Parathyroid adenoma (tissue), 2 donors: ENCODE measurements around the gene TMIGD3.
A peak's percentile ranks its signal among the peaks of the same experiment; 100 is the strongest.

Experiments used
- H2AFZ ChIP-seq: fragments of 300-600 bp; sonication (generic); one replicate; pipeline ENCODE4 v1.7.0; 2017; ENCODE audit warnings: antibody characterized with exemption, mild to moderate bottlenecking
- H3K27ac ChIP-seq: fragments of 300-600 bp; sonication (generic); one replicate; pipeline ENCODE4 v1.7.0; 2017
- H3K27me3 ChIP-seq: fragments of 300-600 bp; sonication (generic); one replicate; pipeline ENCODE4 v1.7.0; 2017; ENCODE audit warnings: low read length; ENCODE audit not compliant: control insufficient read depth, insufficient read depth
- H3K36me3 ChIP-seq: fragments of 300-600 bp; sonication (generic); one replicate; pipeline ENCODE4 v1.7.0; 2017; ENCODE audit warnings: low read length; ENCODE audit not compliant: control insufficient read depth, insufficient read depth
- H3K4me1 ChIP-seq: fragments of 300-600 bp; sonication (generic); one replicate; pipeline ENCODE4 v1.7.0; 2017; ENCODE audit warnings: control low read depth
- H3K4me2 ChIP-seq: fragments of 300-600 bp; sonication (generic); one replicate; pipeline ENCODE4 v1.7.0; 2017; ENCODE audit warnings: low read length
- H3K4me3 ChIP-seq: fragments of 300-600 bp; sonication (generic); one replicate; pipeline ENCODE4 v1.7.0; 2017; ENCODE audit warnings: low read depth, low read length
- H3K79me2 ChIP-seq: fragments of 300-600 bp; sonication (generic); one replicate; pipeline ENCODE4 v1.7.0; 2017; ENCODE audit warnings: control low read depth
- H3K9ac ChIP-seq: fragments of 300-600 bp; sonication (generic); one replicate; pipeline ENCODE4 v1.7.0; 2017; ENCODE audit warnings: mild to moderate bottlenecking
- H3K9me3 ChIP-seq: fragments of 300-600 bp; sonication (generic); one replicate; pipeline ENCODE4 v1.7.0; 2017; ENCODE audit warnings: low read length; ENCODE audit not compliant: control insufficient read depth
- TF ChIP-seq, protein P1 (sequence below): fragments of 300-600 bp; sonication (generic); IDR thresholded peaks from one replicate; pipeline ENCODE4 v1.7.0; 2017; ENCODE audit warnings: antibody characterized with exemption, mild to moderate bottlenecking
- donor health status: primary hyperparathyroidism.

Gene TMIGD3

GRCh38 chr1:111449703-111450017 lies 53.8 kb downstream of the TMIGD3 start:
- Histone ChIP-seq H3K4me1 (peaks cover 8% of the 10 kb centered on the region), H3K27ac (peak overlapping the region; percentile 76), H3K36me3 (no peaks in the 10 kb centered on the region), H3K4me3 (peak overlapping the region; percentile 100), H3K9ac (peak overlapping the region; percentile 65), H3K79me2 (peaks cover 6% of the 10 kb centered on the region), H3K9me3 (no peaks in the 10 kb centered on the region), H3K4me2 (peak overlapping the region; percentile 80), H3K27me3 (no peaks in the 10 kb centered on the region), H2AFZ (peak overlapping the region; percentile 76)
- TF ChIP-seq, protein P1, sequence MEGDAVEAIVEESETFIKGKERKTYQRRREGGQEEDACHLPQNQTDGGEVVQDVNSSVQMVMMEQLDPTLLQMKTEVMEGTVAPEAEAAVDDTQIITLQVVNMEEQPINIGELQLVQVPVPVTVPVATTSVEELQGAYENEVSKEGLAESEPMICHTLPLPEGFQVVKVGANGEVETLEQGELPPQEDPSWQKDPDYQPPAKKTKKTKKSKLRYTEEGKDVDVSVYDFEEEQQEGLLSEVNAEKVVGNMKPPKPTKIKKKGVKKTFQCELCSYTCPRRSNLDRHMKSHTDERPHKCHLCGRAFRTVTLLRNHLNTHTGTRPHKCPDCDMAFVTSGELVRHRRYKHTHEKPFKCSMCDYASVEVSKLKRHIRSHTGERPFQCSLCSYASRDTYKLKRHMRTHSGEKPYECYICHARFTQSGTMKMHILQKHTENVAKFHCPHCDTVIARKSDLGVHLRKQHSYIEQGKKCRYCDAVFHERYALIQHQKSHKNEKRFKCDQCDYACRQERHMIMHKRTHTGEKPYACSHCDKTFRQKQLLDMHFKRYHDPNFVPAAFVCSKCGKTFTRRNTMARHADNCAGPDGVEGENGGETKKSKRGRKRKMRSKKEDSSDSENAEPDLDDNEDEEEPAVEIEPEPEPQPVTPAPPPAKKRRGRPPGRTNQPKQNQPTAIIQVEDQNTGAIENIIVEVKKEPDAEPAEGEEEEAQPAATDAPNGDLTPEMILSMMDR, result no peak

- Histone ChIP-seq H3K27me3 (no peaks in the 10 kb centered on the region), H3K79me2 (peaks cover 6% of the 10 kb centered on the region), H3K9me3 (no peaks in the 10 kb centered on the region), H3K4me1 (peaks cover 8% of the 10 kb centered on the region), H2AFZ (peak within 1 kb of the TSS; percentile 76), H3K36me3 (no peaks in the 10 kb centered on the region), H3K4me2 (peak within 1 kb of the TSS; percentile 80), H3K27ac (peak within 1 kb of the TSS; percentile 76), H3K4me3 (peak within 1 kb of the TSS; percentile 100), H3K9ac (peak within 1 kb of the TSS; percentile 65)
- TF ChIP-seq, protein P1, result no peak
Observed at GRCh38 chr1:111448918-111449702, 54.3 kb downstream of the TMIGD3 start, which contains the start of the genes ATP5PB and WDR77. Gene ATP5PB (plus strand): TSS chr1:111449464. CDS start chr1:111449542, 78 bp downstream. Gene WDR77 (minus strand): TSS chr1:111449256. CDS start chr1:111449169, 87 bp downstream.

DNA sequence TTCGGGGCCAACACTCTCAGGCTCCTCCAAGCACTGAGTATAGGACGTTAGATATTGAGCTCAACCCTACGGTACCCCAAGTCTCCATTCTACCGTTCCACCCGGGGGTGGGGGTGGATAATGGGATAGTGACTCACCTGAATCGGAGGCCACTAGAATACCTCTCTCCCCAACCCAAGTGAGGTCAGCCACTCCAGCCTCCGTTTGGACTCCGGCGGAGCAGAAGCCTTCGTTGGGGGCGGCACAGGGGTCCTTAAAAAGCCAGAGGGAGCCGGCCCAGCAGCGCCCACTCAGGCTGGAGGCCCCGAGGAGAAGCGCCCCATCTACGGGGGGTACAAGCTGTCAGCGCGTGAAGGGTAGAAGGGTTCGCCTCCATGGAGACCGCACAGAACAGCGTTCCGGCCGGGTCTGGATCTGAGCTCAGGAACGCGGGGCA lies 54.9 kb downstream of the TMIGD3 start:
- Histone ChIP-seq H3K9ac (peak overlapping the region; percentile 28), H3K4me1 (peaks cover 8% of the 10 kb centered on the region)

GRCh38 chr1:111446967-111447892 lies 56.2 kb downstream of the TMIGD3 start:
- peaks cover 6% of the 10 kb centered on the region for H3K79me2 ChIP-seq
- no peak overlapping the region for H3K9ac ChIP-seq
- no peak overlapping the region for H2AFZ ChIP-seq
- H3K4me2 ChIP-seq, result no peak overlapping the region
- H3K9me3 ChIP-seq, result no peaks in the 10 kb centered on the region
- TF ChIP-seq, protein P1, result no peak
- no peak overlapping the region for H3K4me3 ChIP-seq
- H3K27ac ChIP-seq, result no peak overlapping the region
- H3K27me3 ChIP-seq, result no peaks in the 10 kb centered on the region
- H3K36me3 ChIP-seq, result no peaks in the 10 kb centered on the region
- H3K4me1 ChIP-seq, result peaks cover 8% of the 10 kb centered on the region

More for the DNA sequence above, 54.9 kb downstream of the TMIGD3 start:
- no peak overlapping the region for H3K27ac ChIP-seq
- peak overlapping the region; percentile 57 for H3K4me2 ChIP-seq
- TF ChIP-seq, protein P1, result no peak
- no peaks in the 10 kb centered on the region for H3K27me3 ChIP-seq
- H2AFZ ChIP-seq, result peak overlapping the region; percentile 76
- H3K4me3 ChIP-seq, result peak overlapping the region; percentile 100
- no peaks in the 10 kb centered on the region for H3K9me3 ChIP-seq
- H3K79me2 ChIP-seq, result peaks cover 6% of the 10 kb centered on the region
- no peaks in the 10 kb centered on the region for H3K36me3 ChIP-seq
